ENCODE results near the gene ADSS1.

DNA sequence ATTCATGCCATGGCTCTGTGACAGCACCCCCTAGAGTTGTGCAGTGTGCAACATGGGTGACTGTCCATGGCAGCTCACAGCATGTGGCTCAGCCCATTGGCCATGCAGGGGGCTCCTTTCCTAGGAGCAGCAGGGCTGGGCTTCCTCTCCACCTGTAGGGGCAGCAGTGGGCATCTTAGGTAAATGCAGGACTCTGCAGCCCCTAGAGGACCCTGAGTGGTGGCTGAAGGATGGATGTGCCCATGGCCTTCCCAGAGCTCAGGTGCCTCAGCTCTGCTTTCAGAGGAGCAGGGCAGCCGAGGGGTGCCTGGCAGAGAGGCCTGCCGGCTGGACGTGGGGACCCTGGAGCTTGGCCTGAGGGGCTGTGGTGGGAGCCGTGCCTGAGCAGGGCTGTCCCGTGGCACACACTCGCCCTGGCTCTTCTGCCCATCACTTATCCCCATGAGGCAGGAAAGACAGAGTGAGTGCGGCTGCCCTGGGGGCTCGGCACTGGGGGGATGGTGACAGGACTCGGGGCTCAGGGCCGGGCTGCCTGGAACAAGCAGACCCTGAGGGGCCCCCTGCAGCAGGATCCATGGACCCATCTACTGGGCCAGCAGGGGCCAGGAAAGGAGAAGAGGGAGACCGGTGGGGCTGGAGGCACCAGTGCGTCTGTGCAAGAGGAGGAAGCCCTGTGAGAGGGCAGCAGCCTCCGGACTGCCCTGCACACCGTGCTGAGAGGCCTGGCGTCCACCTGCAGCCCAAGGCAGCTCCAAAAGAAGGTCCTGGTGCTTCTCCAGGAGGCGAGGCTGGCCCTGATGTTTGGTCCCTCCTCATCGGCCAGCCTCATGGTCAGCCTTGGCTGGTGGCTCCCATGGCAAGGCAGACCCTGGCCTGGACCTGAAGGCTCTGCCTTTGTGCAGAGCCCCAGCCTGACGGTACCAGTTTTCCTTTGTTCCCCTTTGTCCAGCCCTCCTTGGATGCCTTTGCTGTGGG lies 7.6 kb downstream of the ADSS1 start:
- TF ChIP-seq, protein P1, sequence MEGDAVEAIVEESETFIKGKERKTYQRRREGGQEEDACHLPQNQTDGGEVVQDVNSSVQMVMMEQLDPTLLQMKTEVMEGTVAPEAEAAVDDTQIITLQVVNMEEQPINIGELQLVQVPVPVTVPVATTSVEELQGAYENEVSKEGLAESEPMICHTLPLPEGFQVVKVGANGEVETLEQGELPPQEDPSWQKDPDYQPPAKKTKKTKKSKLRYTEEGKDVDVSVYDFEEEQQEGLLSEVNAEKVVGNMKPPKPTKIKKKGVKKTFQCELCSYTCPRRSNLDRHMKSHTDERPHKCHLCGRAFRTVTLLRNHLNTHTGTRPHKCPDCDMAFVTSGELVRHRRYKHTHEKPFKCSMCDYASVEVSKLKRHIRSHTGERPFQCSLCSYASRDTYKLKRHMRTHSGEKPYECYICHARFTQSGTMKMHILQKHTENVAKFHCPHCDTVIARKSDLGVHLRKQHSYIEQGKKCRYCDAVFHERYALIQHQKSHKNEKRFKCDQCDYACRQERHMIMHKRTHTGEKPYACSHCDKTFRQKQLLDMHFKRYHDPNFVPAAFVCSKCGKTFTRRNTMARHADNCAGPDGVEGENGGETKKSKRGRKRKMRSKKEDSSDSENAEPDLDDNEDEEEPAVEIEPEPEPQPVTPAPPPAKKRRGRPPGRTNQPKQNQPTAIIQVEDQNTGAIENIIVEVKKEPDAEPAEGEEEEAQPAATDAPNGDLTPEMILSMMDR (IDR thresholded peaks at IDR 0.05): peak; percentile 41; the same call in 1 of the 2 replicates
- peak; percentile 31; the same call in 1 of the 2 replicates for TF ChIP-seq MAX (CRISPR knock-in tag; IDR thresholded peaks at IDR 0.05)
- no peak for TF ChIP-seq FOXK1 (CRISPR knock-in tag; IDR thresholded peaks at IDR 0.05)
- no peak for TF ChIP-seq ZNF138 (CRISPR knock-in tag; conservative IDR thresholded peaks at IDR 0.05)
- no peak for TF ChIP-seq SMAD4 (CRISPR knock-in tag; IDR thresholded peaks at IDR 0.05)
- no peak for TF ChIP-seq ESRRA (CRISPR knock-in tag; IDR thresholded peaks at IDR 0.05; ENCODE audit: borderline replicate concordance)
- TF ChIP-seq ELF4 (CRISPR knock-in tag; IDR thresholded peaks at IDR 0.05; ENCODE audit: low read depth): no peak
- TF ChIP-seq, protein P2, sequence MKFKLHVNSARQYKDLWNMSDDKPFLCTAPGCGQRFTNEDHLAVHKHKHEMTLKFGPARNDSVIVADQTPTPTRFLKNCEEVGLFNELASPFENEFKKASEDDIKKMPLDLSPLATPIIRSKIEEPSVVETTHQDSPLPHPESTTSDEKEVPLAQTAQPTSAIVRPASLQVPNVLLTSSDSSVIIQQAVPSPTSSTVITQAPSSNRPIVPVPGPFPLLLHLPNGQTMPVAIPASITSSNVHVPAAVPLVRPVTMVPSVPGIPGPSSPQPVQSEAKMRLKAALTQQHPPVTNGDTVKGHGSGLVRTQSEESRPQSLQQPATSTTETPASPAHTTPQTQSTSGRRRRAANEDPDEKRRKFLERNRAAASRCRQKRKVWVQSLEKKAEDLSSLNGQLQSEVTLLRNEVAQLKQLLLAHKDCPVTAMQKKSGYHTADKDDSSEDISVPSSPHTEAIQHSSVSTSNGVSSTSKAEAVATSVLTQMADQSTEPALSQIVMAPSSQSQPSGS (CRISPR knock-in tag; IDR thresholded peaks at IDR 0.05; ENCODE audit: borderline replicate concordance, low read depth): no peak
- TF ChIP-seq, protein P3, sequence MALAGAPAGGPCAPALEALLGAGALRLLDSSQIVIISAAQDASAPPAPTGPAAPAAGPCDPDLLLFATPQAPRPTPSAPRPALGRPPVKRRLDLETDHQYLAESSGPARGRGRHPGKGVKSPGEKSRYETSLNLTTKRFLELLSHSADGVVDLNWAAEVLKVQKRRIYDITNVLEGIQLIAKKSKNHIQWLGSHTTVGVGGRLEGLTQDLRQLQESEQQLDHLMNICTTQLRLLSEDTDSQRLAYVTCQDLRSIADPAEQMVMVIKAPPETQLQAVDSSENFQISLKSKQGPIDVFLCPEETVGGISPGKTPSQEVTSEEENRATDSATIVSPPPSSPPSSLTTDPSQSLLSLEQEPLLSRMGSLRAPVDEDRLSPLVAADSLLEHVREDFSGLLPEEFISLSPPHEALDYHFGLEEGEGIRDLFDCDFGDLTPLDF (CRISPR knock-in tag; IDR thresholded peaks at IDR 0.05): no peak
